Activated CD8-positive, alpha-beta T cell treated with anti-CD3 and anti-CD28 coated beads for 36 hours (primary cell): ENCODE data around the gene CLEC4A. TPM values are rescaled to one million over a fixed set of nuclear protein-coding genes. Genes with fewer than 3 reads are reported as not detected.
A peak's percentile ranks its signal among the peaks of the same experiment; 100 is the strongest.
"Not testable (repeated sequence)": the region's sequence is repeated elsewhere in the genome, so short reads cannot be mapped to it uniquely, and the experiment has no call there.

Source experiments
- ATAC-seq: fragments of 200-7000 bp; cut with Tn5 transposase; one replicate; pipeline ENCODE4 v1.10.0; 2021; ENCODE audit warnings: mild to moderate bottlenecking, moderate library complexity
- CTCF ChIA-PET: fragments of 350-600 bp; sonication (Branson Sonifier 250); formaldehyde crosslinking; loops from one replicate; lab custom pipeline; 2021; ENCODE audit warnings: antibody characterized with exemption; lab: Charles Lee
- POLR2A ChIA-PET: fragments of 350-600 bp; sonication (Branson Sonifier 250); formaldehyde crosslinking; loops from one replicate; lab custom pipeline; 2021; ENCODE audit warnings: antibody characterized with exemption; lab: Charles Lee
- DNase-seq: peaks from one replicate; pipeline ENCODE4 v3.0.0-alpha.2; 2020
- H3K27ac Mint-ChIP-seq: one replicate; pipeline ENCODE4 v1.8.0; 2021; ENCODE audit warnings: mild to moderate bottlenecking, mixed read lengths
- H3K27me3 Mint-ChIP-seq: one replicate; pipeline ENCODE4 v1.8.0; 2021; ENCODE audit warnings: mixed read lengths
- H3K36me3 Mint-ChIP-seq: one replicate; pipeline ENCODE4 v1.8.0; 2021; ENCODE audit warnings: low read depth, mixed read lengths
- H3K4me1 Mint-ChIP-seq: one replicate; pipeline ENCODE4 v1.8.0; 2021; ENCODE audit warnings: low read depth, mixed read lengths
- H3K4me3 Mint-ChIP-seq: one replicate; pipeline ENCODE4 v1.8.0; 2021; ENCODE audit warnings: mild to moderate bottlenecking, moderate library complexity, mixed read lengths
- H3K9me3 Mint-ChIP-seq: one replicate; pipeline ENCODE4 v1.8.0; 2021; ENCODE audit warnings: mixed read lengths
- CTCF ChIP-seq: fragments of 200-600 bp; IDR thresholded peaks from one replicate; pipeline ENCODE4 v1.8.0; 2022; ENCODE audit warnings: antibody characterized with exemption, mild to moderate bottlenecking
- intact Hi-C: fragments of 100-400 bp; cut with micrococcal nuclease; formaldehyde crosslinking; loops from one replicate; pipeline ENCODE4 v1.10.0; 2022
- total RNA-seq, 2 experiments: library from RNA; stranded (reverse); gene quantifications; one replicate each; pipeline ENCODE4 v1.2.3, GENCODE V29; 2021

The CLEC4A gene
- total RNA-seq, 2 experiments from 2014 or later: 0.98 to 2.0 TPM

GRCh38 chr12:8157484-8158198 lies 34.2 kb downstream of the CLEC4A start:
- peaks cover 2% of the 10 kb centered on the region for H3K27me3 Mint-ChIP-seq
- no peaks in the 10 kb centered on the region for H3K36me3 Mint-ChIP-seq
- no peaks in the 10 kb centered on the region for H3K9me3 Mint-ChIP-seq
- no peak for DNase-seq
- intact Hi-C loops: no loop called here
- no peak for TF ChIP-seq CTCF
- peaks cover 23% of the 10 kb centered on the region for H3K4me1 Mint-ChIP-seq
- CTCF ChIA-PET: no interaction called here
- no peak overlapping the region for H3K4me3 Mint-ChIP-seq
- H3K27ac Mint-ChIP-seq: no peak overlapping the region
- POLR2A ChIA-PET: no interaction called here
- no peak for ATAC-seq

- H3K4me1 Mint-ChIP-seq, DNase-seq, ATAC-seq, POLR2A ChIA-PET, H3K9me3 Mint-ChIP-seq, H3K27ac Mint-ChIP-seq, H3K36me3 Mint-ChIP-seq, H3K27me3 Mint-ChIP-seq, intact Hi-C loops, CTCF ChIA-PET, H3K4me3 Mint-ChIP-seq: not testable (repeated sequence)
Observed at GRCh38 chr12:8172911-8173310, 49.5 kb downstream of the CLEC4A start.

GRCh38 chr12:8179989-8180585 lies 56.7 kb downstream of the CLEC4A start:
- H3K27me3 Mint-ChIP-seq, POLR2A ChIA-PET, H3K36me3 Mint-ChIP-seq, H3K9me3 Mint-ChIP-seq, intact Hi-C loops: not testable (repeated sequence)
- H3K4me3 Mint-ChIP-seq: peak overlapping the region; percentile 78
- TF ChIP-seq CTCF: peak; percentile 73
- peaks cover 10% of the 10 kb centered on the region for H3K4me1 Mint-ChIP-seq
- CTCF ChIA-PET: interaction anchor here (1.7 kb wide), 1 partner anchor 52 kb away, joined by 5 read pairs; no protein-coding TSS in a partner anchor
- peak overlapping the region; percentile 87 for H3K27ac Mint-ChIP-seq
- peak; percentile 78 for DNase-seq
- peak; percentile 98 for ATAC-seq

- intact Hi-C loops, ATAC-seq, H3K9me3 Mint-ChIP-seq, POLR2A ChIA-PET, H3K27ac Mint-ChIP-seq, H3K36me3 Mint-ChIP-seq, DNase-seq, H3K27me3 Mint-ChIP-seq: not testable (repeated sequence)
- Mint-ChIP-seq H3K4me1 (peaks cover 10% of the 10 kb centered on the region), H3K4me3 (peak overlapping the region; percentile 65)
- CTCF ChIA-PET: interaction anchor here (1.7 kb wide), 1 partner anchor 51 kb away, joined by 5 read pairs; no protein-coding TSS in a partner anchor
Observed at GRCh38 chr12:8181271-8181670, 57.9 kb downstream of the CLEC4A start.

- H3K27me3 Mint-ChIP-seq, H3K4me3 Mint-ChIP-seq, intact Hi-C loops, H3K27ac Mint-ChIP-seq, DNase-seq, CTCF ChIA-PET, H3K9me3 Mint-ChIP-seq, ATAC-seq, H3K36me3 Mint-ChIP-seq, POLR2A ChIA-PET: not testable (repeated sequence)
- peaks cover 10% of the 10 kb centered on the region for H3K4me1 Mint-ChIP-seq
Observed at GRCh38 chr12:8182923-8183322, 59.5 kb downstream of the CLEC4A start.

- CTCF ChIA-PET, H3K4me3 Mint-ChIP-seq, intact Hi-C loops, H3K27ac Mint-ChIP-seq, POLR2A ChIA-PET, H3K36me3 Mint-ChIP-seq, H3K9me3 Mint-ChIP-seq, DNase-seq, H3K27me3 Mint-ChIP-seq, ATAC-seq: not testable (repeated sequence)
- H3K4me1 Mint-ChIP-seq: peaks cover 10% of the 10 kb centered on the region
Observed at GRCh38 chr12:8183346-8183745, 59.9 kb downstream of the CLEC4A start.

GRCh38 chr12:8184206-8184605 lies 60.8 kb downstream of the CLEC4A start:
- H3K4me1 Mint-ChIP-seq: peaks cover 10% of the 10 kb centered on the region
- DNase-seq, H3K4me3 Mint-ChIP-seq, H3K9me3 Mint-ChIP-seq, ATAC-seq, H3K27ac Mint-ChIP-seq, H3K27me3 Mint-ChIP-seq, H3K36me3 Mint-ChIP-seq, CTCF ChIA-PET, intact Hi-C loops, POLR2A ChIA-PET: not testable (repeated sequence)

- intact Hi-C loops, H3K36me3 Mint-ChIP-seq, CTCF ChIA-PET, DNase-seq, POLR2A ChIA-PET, H3K4me3 Mint-ChIP-seq, ATAC-seq, H3K27me3 Mint-ChIP-seq, H3K4me1 Mint-ChIP-seq, H3K27ac Mint-ChIP-seq, H3K9me3 Mint-ChIP-seq: not testable (repeated sequence)
Observed at GRCh38 chr12:8188088-8188487, 64.7 kb downstream of the CLEC4A start.
